GM21381 (cell line): ENCODE results near the gene ARMC7.
"Not testable (repeated sequence)": the region's sequence is repeated elsewhere in the genome, so short reads cannot be mapped to it uniquely, and the experiment has no call there.

ENCODE experiments used
- ATAC-seq: cut with Tn5 transposase; IDR thresholded peaks from one replicate; pipeline ENCODE4 v1.9.1; 2021; ENCODE audit warnings: mild to moderate bottlenecking, moderate library complexity; ENCODE audit not compliant: unreplicated experiment

Gene ARMC7

DNA sequence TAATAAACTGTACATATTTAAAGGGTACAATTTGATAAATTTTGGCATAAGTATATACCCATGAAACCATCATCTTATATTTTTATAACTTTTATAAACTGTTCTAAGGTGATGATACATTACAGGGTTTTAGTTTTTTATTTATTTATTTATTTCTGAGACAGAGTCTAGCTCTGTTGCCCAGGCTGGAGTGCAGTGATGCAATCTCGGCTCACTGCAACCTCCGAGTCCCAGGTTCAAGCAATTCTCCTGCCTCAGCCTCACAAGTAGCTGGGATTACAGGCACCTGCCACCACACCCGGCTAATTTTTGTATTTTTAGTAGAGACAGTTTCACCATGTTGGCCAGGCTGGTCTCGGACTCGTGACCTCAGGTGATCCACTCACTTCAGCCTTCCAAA is 18.2 kb downstream of the ARMC7 start:
- ATAC-seq = not testable (repeated sequence)

DNA sequence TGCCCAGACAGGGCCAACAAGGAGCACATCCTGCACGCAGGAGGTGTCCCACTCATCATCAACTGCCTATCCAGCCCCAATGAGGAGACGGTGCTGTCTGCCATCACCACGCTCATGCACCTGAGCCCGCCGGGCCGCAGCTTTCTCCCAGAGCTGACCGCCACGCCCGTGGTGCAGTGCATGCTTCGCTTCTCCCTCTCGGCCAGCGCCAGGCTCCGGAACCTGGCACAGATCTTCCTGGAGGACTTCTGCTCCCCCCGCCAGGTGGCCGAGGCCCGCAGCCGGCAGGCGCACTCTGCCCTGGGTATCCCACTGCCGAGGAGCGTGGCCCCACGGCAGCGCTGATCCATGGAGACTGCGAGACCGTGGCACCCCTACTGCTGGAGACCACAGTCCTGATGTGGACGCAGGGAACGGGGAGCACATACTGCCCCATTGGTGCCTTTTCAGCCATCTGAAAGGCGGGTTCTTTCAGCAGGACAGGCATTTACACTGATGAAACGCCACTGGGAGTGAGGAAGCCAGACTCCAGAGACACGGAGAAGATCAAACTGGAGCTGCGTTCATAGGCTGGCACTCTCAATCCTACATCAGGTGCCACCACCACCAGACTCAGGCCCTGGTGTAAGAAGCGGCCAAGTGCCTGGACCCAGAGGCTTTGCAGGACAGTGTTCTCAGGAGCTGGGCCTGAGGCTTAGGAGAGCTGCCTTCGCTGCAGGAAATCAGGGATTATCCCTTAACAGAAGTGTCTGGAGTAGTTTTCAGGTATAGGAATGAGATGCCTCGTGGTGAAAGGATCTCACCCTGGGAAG is 19.1 kb downstream of the ARMC7 start:
- no peak for ATAC-seq

- no peak for ATAC-seq
Observed at GRCh38 chr17:75129576-75129975, 19.8 kb downstream of the ARMC7 start.

DNA sequence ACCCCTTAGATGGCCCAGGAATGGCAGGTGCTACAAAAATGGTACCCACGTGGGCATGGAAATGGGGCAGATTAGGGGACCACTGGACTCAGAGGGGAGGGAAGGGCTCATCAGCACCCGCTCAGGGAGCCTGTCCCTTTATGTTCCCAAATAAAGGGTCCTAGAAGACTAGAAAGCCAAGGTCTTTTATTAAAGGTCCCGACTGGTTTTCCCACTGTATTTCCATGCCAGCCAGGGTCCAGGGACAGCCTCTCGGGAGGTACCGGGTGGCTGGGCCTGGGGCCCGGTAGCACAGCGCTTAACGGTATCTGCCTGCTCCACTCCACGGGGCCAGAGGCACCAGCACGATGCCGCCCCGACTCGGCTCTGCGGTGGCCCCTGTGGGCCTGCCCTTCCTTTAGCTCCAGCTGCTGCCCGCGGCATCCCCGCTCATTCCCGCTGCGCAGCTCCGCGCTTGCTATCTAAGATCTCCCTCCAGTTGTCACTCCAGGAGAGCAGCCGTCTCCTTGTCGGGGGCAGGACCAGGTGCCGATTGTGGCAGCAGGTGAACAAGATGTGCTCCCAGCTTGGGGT is 20.4 kb downstream of the ARMC7 start:
- ATAC-seq = no peak

GRCh38 chr17:75130632-75131277 is 21.0 kb downstream of the ARMC7 start:
- no peak for ATAC-seq

DNA sequence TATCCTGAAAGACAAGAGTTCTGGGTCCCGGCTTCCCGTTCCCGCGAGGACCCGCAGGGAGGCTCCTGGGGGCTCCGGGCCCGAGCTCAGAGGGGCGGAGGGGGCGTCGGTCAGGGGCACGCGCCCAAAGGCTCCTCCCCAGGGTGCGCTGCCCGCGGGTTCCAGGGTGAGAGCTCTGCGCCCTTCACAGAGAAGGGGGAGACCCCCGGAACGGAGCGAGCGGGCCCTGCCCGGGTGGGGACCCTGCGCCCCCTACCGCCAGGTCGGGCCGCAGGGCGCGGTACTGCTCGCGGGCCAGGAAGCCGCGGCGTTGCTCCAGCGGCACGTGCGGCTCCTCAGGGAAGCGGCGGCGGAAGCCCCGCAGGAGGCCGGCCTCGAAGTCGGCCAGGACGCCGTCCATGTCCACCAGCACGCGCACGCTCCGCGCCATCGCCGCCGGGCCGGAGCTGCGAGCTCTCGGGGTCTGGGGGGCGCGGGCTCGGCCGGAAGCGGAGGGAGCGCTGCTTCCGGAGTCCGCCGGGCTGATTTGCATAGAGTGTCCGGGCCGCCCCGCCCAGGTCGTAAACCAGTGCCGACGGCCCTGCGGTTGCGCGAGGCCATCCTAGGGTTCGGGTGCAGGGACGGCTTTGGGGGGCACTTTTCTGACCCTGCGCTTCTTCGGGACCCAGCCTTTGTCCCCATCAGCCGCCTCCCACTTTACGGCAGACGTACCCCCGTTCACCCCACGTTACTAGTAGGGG is 21.7 kb downstream of the ARMC7 start, which contains the start of gene NT5C:
NT5C (minus strand) TSS at position 465 of the 740 bp plus-strand sequence; CDS start at position 430, 35 bp downstream.
- ATAC-seq = peak; percentile 83

DNA sequence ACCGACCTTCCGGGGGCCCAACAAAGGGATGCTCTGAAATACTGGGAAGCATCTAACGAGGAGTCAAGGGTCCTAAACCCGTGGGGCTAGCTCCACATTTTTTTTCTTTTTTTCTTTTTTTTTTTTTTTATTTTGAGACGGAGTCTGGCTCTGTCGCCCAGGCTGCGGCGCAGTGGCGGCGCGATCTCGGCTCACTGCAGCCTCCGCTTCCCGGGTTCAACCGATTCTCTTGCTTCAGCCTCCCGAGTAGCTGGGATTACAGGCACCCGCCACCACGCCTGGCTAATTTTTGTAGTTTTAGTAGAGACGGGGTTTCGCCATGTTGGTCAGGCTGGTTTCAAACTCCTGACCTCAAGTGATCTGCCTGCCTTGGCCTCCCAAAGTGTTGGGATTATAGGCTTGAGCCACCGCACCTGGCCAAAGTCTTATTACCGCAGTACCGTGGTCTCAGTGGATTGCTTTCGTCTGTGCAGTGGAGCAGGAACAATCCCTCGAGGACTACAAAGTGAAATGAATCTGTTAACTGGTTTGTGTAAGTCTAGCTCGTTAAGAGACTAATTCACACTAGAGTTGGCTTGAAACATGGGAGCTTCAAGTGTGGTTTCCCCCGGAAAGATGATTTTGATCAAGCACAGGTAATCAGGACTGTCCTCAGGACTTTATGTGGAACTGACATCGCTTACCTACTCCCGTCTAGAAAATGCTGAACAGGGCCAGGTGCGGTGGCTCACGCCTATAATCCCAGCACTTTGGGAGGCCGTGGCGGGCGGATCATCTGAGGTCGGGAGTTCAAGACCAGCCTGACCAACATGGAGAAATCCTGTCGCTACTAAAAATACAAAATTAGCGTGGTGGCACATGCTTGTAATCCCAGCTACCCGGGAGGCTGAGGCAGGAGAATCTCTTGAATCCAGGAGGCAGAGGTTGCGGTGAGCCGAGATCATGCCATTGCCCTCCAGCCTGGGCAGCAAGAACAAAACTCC is 22.5 kb downstream of the ARMC7 start:
- ATAC-seq = not testable (repeated sequence)

DNA sequence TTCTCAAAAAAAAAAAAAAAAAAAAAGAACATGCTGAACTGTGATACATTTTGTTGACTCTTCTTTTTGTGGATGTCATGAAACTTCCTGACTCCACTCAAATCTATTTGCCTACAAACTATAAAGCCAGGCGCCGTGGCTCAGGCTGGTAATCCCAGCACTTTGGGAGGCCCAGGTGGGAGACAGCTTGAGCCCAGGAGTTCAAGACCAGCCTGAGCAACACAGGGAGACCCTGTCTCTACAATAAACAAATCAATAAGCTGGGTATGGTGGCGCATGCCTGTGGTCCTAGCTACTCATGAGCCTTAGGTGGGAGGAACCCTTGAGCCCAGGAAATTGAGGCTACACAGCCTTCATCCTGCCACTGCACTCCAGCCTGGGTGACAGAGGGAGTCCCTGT is 23.2 kb downstream of the ARMC7 start:
- no peak for ATAC-seq

DNA sequence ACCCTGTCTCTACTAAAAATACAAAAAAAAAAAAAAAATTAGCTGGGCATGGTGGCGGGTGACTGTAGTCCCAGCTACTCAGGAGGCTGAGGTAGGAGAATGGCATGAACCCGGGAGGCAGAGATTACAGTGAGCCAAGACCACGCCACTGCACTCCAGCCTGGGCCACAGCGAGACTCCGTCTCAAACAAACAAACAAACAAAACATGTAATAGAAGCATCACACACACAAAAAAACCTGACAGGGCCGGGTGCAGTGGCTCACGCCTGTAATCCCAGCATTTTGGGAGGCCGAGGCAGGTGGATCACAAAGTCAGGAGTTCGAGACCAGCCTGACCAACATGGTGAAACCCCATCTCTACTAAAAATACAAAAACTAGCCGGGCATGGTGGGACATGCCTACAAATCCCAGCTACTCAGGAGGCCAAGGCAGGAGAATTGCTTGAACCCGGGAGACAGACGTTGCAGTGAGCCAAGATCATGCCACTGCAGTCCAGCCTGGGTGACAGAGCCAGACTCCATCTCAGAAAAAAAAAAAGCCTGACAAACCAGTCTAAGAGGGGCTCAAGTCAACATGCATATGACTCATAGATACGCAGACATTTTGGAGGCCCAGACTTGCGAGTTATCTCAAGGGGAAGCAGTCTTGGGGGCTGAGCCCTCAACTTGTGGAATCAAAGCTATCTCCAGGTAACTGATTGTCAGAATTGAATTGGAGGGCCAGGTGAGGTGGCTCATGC is 24.0 kb downstream of the ARMC7 start:
- not testable (repeated sequence) for ATAC-seq

GRCh38 chr17:75135452-75135851 is 25.7 kb downstream of the ARMC7 start:
- no peak for ATAC-seq

DNA sequence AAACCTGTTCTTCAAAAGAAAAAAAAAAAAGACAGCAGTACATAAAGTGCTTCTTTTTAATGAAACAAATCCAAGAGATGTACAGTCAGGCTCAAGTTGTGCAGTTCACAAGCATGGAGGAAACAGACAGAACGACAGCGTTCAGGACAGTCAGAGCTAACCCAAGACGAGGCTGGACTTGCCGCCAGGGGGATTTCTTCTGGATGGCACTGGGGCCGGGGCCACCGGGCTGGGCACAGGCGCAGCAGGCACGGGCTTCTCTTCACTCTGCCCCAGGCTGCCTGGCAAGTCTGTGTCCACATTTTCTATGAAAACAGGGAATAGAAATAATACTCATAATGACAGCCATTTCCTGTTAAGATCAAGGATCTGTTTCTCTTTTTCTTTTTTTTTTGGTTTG is 26.2 kb downstream of the ARMC7 start:
- ATAC-seq = no peak

DNA sequence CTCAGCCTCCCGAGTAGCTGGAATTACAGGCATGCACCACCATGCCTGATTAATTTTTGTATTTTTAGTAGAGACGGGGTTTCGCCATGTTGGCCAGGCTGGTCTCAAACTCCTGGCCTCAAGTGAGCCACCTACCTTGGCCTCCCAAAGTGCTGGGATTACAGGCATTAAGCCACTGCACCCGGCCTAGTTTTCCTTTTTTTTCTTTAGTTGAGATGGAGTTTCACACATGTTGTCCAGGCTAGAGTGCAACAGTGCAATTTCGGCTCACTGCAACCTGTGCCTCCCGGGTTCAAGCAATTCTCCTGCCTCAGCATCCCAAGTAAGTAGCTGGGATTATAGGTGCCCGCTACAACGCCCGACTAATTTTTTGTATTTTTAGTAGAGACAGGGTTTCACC is 28.0 kb downstream of the ARMC7 start:
- ATAC-seq = not testable (repeated sequence)

DNA sequence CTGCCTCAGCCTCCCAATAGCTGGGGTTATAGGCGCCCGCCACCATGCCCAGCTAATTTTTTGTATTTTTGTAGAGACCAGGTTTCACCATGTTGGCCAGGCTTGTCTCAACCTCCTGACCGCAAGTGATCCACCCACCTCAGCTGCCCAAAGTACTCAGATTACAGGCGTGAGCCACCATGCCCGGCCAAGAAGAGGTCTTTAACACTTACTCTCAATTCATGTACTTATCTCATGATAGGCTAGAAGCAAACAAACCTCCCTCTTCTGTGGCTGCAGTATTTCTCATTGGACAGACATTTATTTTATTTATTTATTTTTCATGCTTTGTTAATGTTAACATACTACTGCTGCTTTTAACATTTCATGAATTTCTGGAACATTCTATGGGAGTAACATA is 28.8 kb downstream of the ARMC7 start:
- no peak for ATAC-seq

DNA sequence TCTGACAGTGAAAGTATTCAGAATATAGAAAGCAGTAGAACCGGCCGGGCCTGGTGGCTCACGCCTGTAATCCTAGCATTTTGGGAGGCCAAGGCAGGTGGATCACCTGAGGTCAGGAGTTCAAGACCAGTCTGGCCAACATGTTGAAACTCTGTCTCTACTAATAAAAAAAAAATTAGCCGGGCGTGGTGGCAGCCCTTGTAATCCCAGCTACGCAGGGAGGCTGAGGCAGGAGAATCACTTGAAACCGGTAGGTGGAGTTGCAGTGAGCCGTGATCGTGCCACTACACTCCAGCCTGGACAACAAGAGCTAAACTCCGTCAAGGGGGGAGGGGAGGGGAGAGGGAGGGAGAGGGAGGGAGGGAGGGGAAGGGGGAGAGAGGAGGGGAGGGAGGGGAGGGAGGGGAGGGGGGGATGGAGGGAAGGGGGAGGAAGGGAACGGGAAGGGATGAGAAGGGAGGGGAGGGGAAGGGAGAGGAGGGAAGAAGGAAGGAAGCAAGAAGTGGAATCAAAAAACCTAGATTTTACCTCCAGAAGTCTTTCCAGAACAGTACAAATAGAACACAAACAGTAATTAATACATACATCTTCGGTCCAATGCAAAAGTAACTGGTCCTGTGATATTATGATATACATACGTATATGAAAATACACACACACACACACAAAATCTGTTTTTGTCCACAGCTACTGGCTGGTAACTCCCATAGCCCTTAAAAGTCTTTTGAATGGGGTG is 32.6 kb downstream of the ARMC7 start:
- ATAC-seq = no peak

- no peak for ATAC-seq
Observed at GRCh38 chr17:75144816-75145512, 35.2 kb downstream of the ARMC7 start.

- ATAC-seq = no peak
Observed at GRCh38 chr17:75146592-75146991, 36.8 kb downstream of the ARMC7 start.

DNA sequence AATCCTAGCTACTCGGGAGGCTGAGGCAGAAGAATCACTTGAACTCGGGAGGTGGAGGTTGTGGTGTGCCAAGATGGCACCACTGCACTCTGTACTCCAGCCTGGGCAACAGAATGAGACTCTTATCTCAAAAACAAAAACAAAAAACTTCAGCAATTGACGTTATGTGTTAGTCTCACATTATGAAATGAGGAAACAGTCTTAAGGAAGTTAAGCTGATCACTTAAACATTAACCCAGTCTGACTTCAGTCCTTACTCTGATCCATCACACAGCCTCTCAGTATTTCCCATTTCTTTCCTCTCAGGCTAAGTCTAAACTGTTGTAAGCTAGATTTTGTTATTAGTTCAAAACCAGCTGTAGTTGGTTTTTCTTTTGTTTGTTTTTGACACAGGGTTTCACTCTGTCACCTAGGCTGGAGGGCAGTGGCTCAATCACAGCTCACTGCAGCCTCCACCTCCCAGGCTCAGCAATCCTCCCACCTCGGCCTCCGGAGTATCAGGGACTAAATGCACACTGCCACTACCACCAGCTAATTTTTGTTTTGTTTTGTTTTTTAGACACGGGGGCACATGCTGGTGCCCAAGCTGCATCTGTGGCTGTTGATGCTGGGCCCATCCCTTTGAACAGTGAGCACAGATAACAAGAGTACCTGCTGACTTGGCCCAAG is 38.2 kb downstream of the ARMC7 start:
- no peak for ATAC-seq

DNA sequence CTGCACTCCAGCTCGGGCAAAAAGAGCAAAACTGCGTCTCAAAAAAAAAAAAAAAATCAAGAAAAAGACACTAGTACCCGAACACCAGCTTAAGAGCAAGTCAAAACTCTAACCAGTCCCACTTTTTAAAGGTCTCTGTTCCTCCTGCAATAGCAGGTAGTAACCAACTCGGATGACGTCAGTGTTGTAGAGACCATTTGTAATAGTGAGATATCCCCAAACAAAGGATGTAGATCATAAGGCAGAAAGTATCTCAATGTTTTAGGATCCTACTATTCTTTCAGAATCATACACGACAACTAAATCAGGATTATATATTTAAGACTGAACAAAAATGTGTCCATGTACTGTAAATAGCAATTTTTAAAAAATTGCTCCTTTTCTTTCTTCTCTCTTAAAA is 42.2 kb downstream of the ARMC7 start:
- ATAC-seq = no peak
